HCT116 (cell line): Measurements from ENCODE around the gene ENGASE. TPM values are rescaled to one million over a fixed set of nuclear protein-coding genes. Genes with fewer than 3 reads are reported as not detected.

Source experiments
- ATAC-seq: fragments of 200-7000 bp; cut with Tn5 transposase; 2 replicates; pipeline ENCODE4 v1.9.1; 2020; ENCODE audit warnings: mild to moderate bottlenecking, moderate library complexity
- BruUV-seq: library from RNA; stranded (reverse); fragments of 400-500 nt; replicated peaks from 2 replicates; lab custom pipeline; 2021; lab: Mats Ljungman, UMichigan
- CTCF ChIA-PET: fragments of 300-600 bp; sonication (Branson Sonifier 250); formaldehyde crosslinking; loops from one replicate; lab custom pipeline; 2021; ENCODE audit warnings: antibody characterized with exemption; lab: Charles Lee
- POLR2A ChIA-PET: fragments of 300-600, 350-600 bp; sonication (Branson Sonifier 250); formaldehyde crosslinking; loops from one replicate; lab custom pipeline; 2021; ENCODE audit warnings: antibody characterized with exemption; lab: Charles Lee
- RAD21 ChIA-PET, 2 experiments: fragments of 300-600 bp; sonication (Branson Sonifier 250); formaldehyde crosslinking; loops; one replicate each; lab custom pipeline; 2023; ENCODE audit warnings: low total read pairs in 2 of 2; ENCODE audit not compliant: uncharacterized antibody in 2 of 2, unreplicated experiment in 2 of 2, low non-redundant PET in 1 of 2; lab: Charles Lee
- DNase-seq: peaks from one replicate; pipeline ENCODE4 v3.0.0-alpha.2; 2010; ENCODE audit warnings: low read depth, low spot score
- H2AFZ ChIP-seq: fragments of 200-600 bp; shearing (Covaris generic), sonication (generic); 2 replicates; pipeline ENCODE4 v1.6.1; 2017; ENCODE audit warnings: low read depth, mixed run types, mixed read lengths, antibody characterized with exemption, low read length; ENCODE audit not compliant: poor library complexity, severe bottlenecking
- H3K27ac ChIP-seq: 2 replicates; pipeline ENCODE4 v1.5.1; 2012; ENCODE audit warnings: low read depth, low read length
- H3K27me3 ChIP-seq: fragments of 200-600 bp; sonication (generic); 2 replicates; pipeline ENCODE4 v1.6.1; 2016; ENCODE audit warnings: mixed run types, low read length, mixed read lengths; ENCODE audit not compliant: insufficient read depth
- H3K36me3 ChIP-seq, 2 experiments: fragments of 200-500 bp in 1 of 2; fragments of 200-600 bp in 1 of 2; sonication (Bioruptor generic) in 1 of 2; sonication (generic) in 1 of 2; 2 replicates each; pipeline versions ENCODE4 v1.5.1 to v1.6.1; 2014 to 2016; ENCODE audit warnings: low read length in 2 of 2, inconsistent platforms in 1 of 2, mixed read lengths in 1 of 2, mixed run types in 1 of 2; ENCODE audit not compliant: insufficient read depth in 2 of 2, control insufficient read depth in 1 of 2
- H3K4me1 ChIP-seq, 2 experiments: fragments of 200-600 bp in 1 of 2; sonication (generic) in 1 of 2; 2 replicates each; pipeline versions ENCODE4 v1.5.1 to v1.6.1; 2012 to 2017; ENCODE audit warnings: low read length in 2 of 2, inconsistent platforms in 1 of 2, mild to moderate bottlenecking in 1 of 2, mixed read lengths in 1 of 2, mixed run types in 1 of 2, moderate library complexity in 1 of 2; ENCODE audit not compliant: insufficient read depth in 2 of 2, control insufficient read depth in 1 of 2
- H3K4me2 ChIP-seq: fragments of 200-600 bp; sonication (generic); 2 replicates; pipeline ENCODE4 v1.6.1; 2017; ENCODE audit warnings: mixed run types, low read length, mixed read lengths
- H3K4me3 ChIP-seq, 2 experiments: fragments of 200-600 bp in 1 of 2; sonication (generic) in 1 of 2; replicated peaks in 1 of 2; 2 replicates each; pipeline ENCODE4 v1.5.1; 2011 to 2016; ENCODE audit warnings: low read length in 2 of 2, control low read depth in 1 of 2, low read depth in 1 of 2, mild to moderate bottlenecking in 1 of 2, mixed read lengths in 1 of 2, mixed run types in 1 of 2
- H3K79me2 ChIP-seq: fragments of 200-600 bp; sonication (generic); 2 replicates; pipeline ENCODE4 v1.6.1; 2017; ENCODE audit warnings: mild to moderate bottlenecking, mixed run types, low read length, moderate library complexity, mixed read lengths; ENCODE audit not compliant: insufficient read depth
- H3K9ac ChIP-seq: fragments of 200-600 bp; sonication (generic); 2 replicates; pipeline ENCODE4 v1.6.1; 2016; ENCODE audit warnings: low read length, mixed read lengths
- H3K9me2 ChIP-seq: fragments of 200-600 bp; sonication (generic), shearing (Covaris generic); 2 replicates; pipeline ENCODE4 v1.6.1; 2017; ENCODE audit warnings: mixed run types, mild to moderate bottlenecking, moderate library complexity; ENCODE audit not compliant: insufficient read depth
- H3K9me3 ChIP-seq, 2 experiments: fragments of 200-500 bp in 1 of 2; fragments of 200-600 bp in 1 of 2; sonication (Bioruptor generic) in 1 of 2; sonication (generic) in 1 of 2; 2 replicates each; pipeline ENCODE4 v1.6.1; 2014 to 2017; ENCODE audit warnings: low read length in 2 of 2, mixed read lengths in 2 of 2, inconsistent platforms in 1 of 2, low read depth in 1 of 2, mild to moderate bottlenecking in 1 of 2, mixed run types in 1 of 2, moderate library complexity in 1 of 2; ENCODE audit not compliant: control insufficient read depth in 1 of 2, insufficient read depth in 1 of 2
- H4K20me1 ChIP-seq: fragments of 200-600 bp; sonication (generic), shearing (Covaris generic); 2 replicates; pipeline ENCODE4 v1.6.1; 2017; ENCODE audit warnings: mixed run types, mild to moderate bottlenecking, moderate library complexity; ENCODE audit not compliant: insufficient read depth
- CBX3 ChIP-seq: IDR thresholded peaks from 2 replicates; pipeline ENCODE4 v1.6.1; 2012; ENCODE audit warnings: low read depth
- CEBPB ChIP-seq: IDR thresholded peaks from 2 replicates; pipeline ENCODE4 v1.6.1; 2012; ENCODE audit warnings: low read depth
- CTCF ChIP-seq, 3 experiments: fragments of 200-600 bp in 1 of 3; sonication (generic) in 1 of 3; IDR thresholded peaks in 2 of 3; conservative IDR thresholded peaks in 1 of 3; 2 replicates each; pipeline ENCODE4 v1.5.1; 2012 to 2017; ENCODE audit warnings: low read depth in 2 of 3, low read length in 2 of 3, antibody characterized with exemption in 1 of 3, borderline replicate concordance in 1 of 3, control low read depth in 1 of 3, mild to moderate bottlenecking in 1 of 3, mixed read lengths in 1 of 3, mixed run types in 1 of 3, moderate library complexity in 1 of 3; ENCODE audit not compliant: insufficient read depth in 1 of 3
- ELF1 ChIP-seq: IDR thresholded peaks from 2 replicates; pipeline ENCODE4 v1.6.1; 2012; ENCODE audit warnings: low read depth, borderline replicate concordance
- EZH2phosphoT487 ChIP-seq: fragments of 200-600 bp; IDR thresholded peaks from 2 replicates; pipeline ENCODE4 v1.6.1; 2018; ENCODE audit warnings: antibody characterized with exemption, borderline replicate concordance
- FOSL1 ChIP-seq: IDR thresholded peaks from 2 replicates; pipeline ENCODE4 v1.6.1; 2012; ENCODE audit warnings: low read depth
- JUND ChIP-seq: IDR thresholded peaks from 2 replicates; pipeline ENCODE4 v1.6.1; 2012
- MAX ChIP-seq: IDR thresholded peaks from 2 replicates; pipeline ENCODE4 v1.6.1; 2012
- POLR2A ChIP-seq: IDR thresholded peaks from 2 replicates; pipeline ENCODE4 v1.7.0; 2011; ENCODE audit warnings: borderline replicate concordance; ENCODE audit not compliant: insufficient read depth, insufficient read length; ENCODE audit errors: extremely low read depth
- POLR2AphosphoS5 ChIP-seq: IDR thresholded peaks from 2 replicates; pipeline ENCODE4 v1.6.1; 2011; ENCODE audit warnings: mild to moderate bottlenecking, low read depth, low read length, moderate library complexity
- RAD21 ChIP-seq: IDR thresholded peaks from 2 replicates; pipeline ENCODE4 v1.6.1; 2012; ENCODE audit warnings: low read depth, mild to moderate bottlenecking
- SIN3A ChIP-seq: IDR thresholded peaks from 2 replicates; pipeline ENCODE4 v1.6.1; 2012; ENCODE audit warnings: low read depth
- SP1 ChIP-seq: IDR thresholded peaks from 2 replicates; pipeline ENCODE4 v1.6.1; 2012; ENCODE audit warnings: low read depth
- SRF ChIP-seq: IDR thresholded peaks from 2 replicates; pipeline ENCODE4 v1.6.1; 2012; ENCODE audit warnings: low read depth
- YY1 ChIP-seq: IDR thresholded peaks from 2 replicates; pipeline ENCODE4 v1.6.1; 2011; ENCODE audit warnings: low read length, low read depth, moderate library complexity, mild to moderate bottlenecking; ENCODE audit not compliant: insufficient replicate concordance; ENCODE audit errors: extremely low read depth
- ZBTB33 ChIP-seq: IDR thresholded peaks from 2 replicates; pipeline ENCODE4 v1.6.1; 2011; ENCODE audit warnings: mild to moderate bottlenecking, low read length, moderate library complexity; ENCODE audit not compliant: insufficient replicate concordance; ENCODE audit errors: extremely low read depth
- ZFX ChIP-seq: fragments of 450-650 bp; IDR thresholded peaks from 2 replicates; pipeline ENCODE4 v1.6.1; 2017
- intact Hi-C: fragments of 100-400 bp; cut with micrococcal nuclease; formaldehyde crosslinking; loops from 2 replicates; pipeline ENCODE4 v1.10.0; 2022
- total RNA-seq: library from RNA; stranded (reverse); gene quantifications from one replicate; pipeline ENCODE4 v1.2.1, GENCODE V29; 2021; ENCODE audit not compliant: unreplicated experiment

ENGASE gene
- total RNA-seq, 1 experiment from 2014 or later, result 54.2 TPM

GRCh38 chr17:79133214-79133613 is 58.6 kb downstream of the ENGASE start (continued):
- TF ChIP-seq POLR2AphosphoS5, result no peak

GRCh38 chr17:79133985-79134384 is 59.4 kb downstream of the ENGASE start:
- H3K4me3 ChIP-seq, result no peak overlapping the region
- intact Hi-C loops, result no loop called here
- no peaks in the 10 kb centered on the region for H3K9me2 ChIP-seq
- TF ChIP-seq MAX (no peak), JUND (no peak), SP1 (no peak), SRF (no peak), POLR2AphosphoS5 (no peak)
- TF ChIP-seq, all 23 proteins: peak for 0
- no peaks in the 10 kb centered on the region for H3K4me1 ChIP-seq
- ATAC-seq (no peak), DNase-seq (no peak)
- no peaks in the 10 kb centered on the region for H3K79me2 ChIP-seq
- H3K27ac ChIP-seq, result no peak overlapping the region
- H3K4me2 ChIP-seq, result no peak overlapping the region
- no peaks in the 10 kb centered on the region for H3K9me3 ChIP-seq
- no peaks in the 10 kb centered on the region for H3K36me3 ChIP-seq
- no peaks in the 10 kb centered on the region for H4K20me1 ChIP-seq
- H2AFZ ChIP-seq, result no peak overlapping the region
- CTCF ChIA-PET, result no interaction called here
- peaks cover 36% of the 10 kb centered on the region for H3K27me3 ChIP-seq
- H3K9ac ChIP-seq, result no peak overlapping the region
- POLR2A ChIA-PET, result no interaction called here
- RAD21 ChIA-PET, result no interaction called here
- BruUV-seq, result no TSS peak

GRCh38 chr17:79135011-79135410 is 60.4 kb downstream of the ENGASE start:
- CTCF ChIA-PET, result no interaction called here
- peaks cover 26% of the 10 kb centered on the region; the same call in 1 of the 2 replicates for H3K27me3 ChIP-seq
- no TSS peak for BruUV-seq
- TF ChIP-seq POLR2A (no peak), EZH2phosphoT487 (no peak), CBX3 (no peak), ELF1 (no peak), SIN3A (no peak), ZBTB33 (no peak), YY1 (no peak), FOSL1 (no peak), RAD21 (no peak), ZFX (no peak), CTCF (IDR thresholded peaks at IDR 0.05 in 2 of 3, conservative IDR thresholded peaks at IDR 0.05 in 1 of 3; ENCODE audit: borderline replicate concordance in 1 of 3, insufficient read depth in 1 of 3, low read depth in 2 of 3, low read length in 2 of 3) (no peak), SP1 (no peak), CEBPB (no peak), SRF (no peak)

More at GRCh38 chr17:79135011-79135410, 60.4 kb downstream of the ENGASE start:
- Histone ChIP-seq H3K79me2 (no peaks in the 10 kb centered on the region), H3K4me1 (no peaks in the 10 kb centered on the region), H3K4me2 (no peak overlapping the region), H3K9ac (no peak overlapping the region), H3K36me3 (no peaks in the 10 kb centered on the region), H3K27ac (no peak overlapping the region; the same call in 1 of the 2 replicates), H3K9me3 (no peaks in the 10 kb centered on the region), H4K20me1 (no peaks in the 10 kb centered on the region), H2AFZ (no peak overlapping the region), H3K4me3 (no peak overlapping the region), H3K9me2 (no peaks in the 10 kb centered on the region)
- ChIA-PET RAD21 (no interaction called here), POLR2A (no interaction called here)
- no peak for ATAC-seq
- DNase-seq, result no peak
- intact Hi-C loops, result no loop called here
